Adrenal gland (tissue), 5 donors: Measurements from ENCODE around the gene ASF1A.

Source experiments
- POLR2A ChIP-seq, 2 donors: fragments of 450-650 bp; IDR thresholded peaks; one replicate each; pipeline ENCODE4 v1.6.1; 2017; ENCODE audit warnings: antibody characterized with exemption in 2 of 2, mild to moderate bottlenecking in 2 of 2, moderate library complexity in 1 of 2
- TF ChIP-seq, protein P1 (sequence below), 6 experiments: fragments of 450-650 bp in 4 of 6; fragments of 200-600 bp in 2 of 6; sonication (generic) in 1 of 6; IDR thresholded peaks; 1 replicate in 5 of 6; 2 replicates in 1 of 6; pipeline versions ENCODE4 v1.5.1 to v1.8.0; 2016 to 2021; ENCODE audit warnings: antibody characterized with exemption in 6 of 6, mild to moderate bottlenecking in 2 of 6, moderate library complexity in 1 of 6
- donor health status: DM: no; HTN: no; CAD: no.

GRCh38 chr6:118953391-118953790 is 59.4 kb downstream of the ASF1A start:
- TF ChIP-seq, protein P1, sequence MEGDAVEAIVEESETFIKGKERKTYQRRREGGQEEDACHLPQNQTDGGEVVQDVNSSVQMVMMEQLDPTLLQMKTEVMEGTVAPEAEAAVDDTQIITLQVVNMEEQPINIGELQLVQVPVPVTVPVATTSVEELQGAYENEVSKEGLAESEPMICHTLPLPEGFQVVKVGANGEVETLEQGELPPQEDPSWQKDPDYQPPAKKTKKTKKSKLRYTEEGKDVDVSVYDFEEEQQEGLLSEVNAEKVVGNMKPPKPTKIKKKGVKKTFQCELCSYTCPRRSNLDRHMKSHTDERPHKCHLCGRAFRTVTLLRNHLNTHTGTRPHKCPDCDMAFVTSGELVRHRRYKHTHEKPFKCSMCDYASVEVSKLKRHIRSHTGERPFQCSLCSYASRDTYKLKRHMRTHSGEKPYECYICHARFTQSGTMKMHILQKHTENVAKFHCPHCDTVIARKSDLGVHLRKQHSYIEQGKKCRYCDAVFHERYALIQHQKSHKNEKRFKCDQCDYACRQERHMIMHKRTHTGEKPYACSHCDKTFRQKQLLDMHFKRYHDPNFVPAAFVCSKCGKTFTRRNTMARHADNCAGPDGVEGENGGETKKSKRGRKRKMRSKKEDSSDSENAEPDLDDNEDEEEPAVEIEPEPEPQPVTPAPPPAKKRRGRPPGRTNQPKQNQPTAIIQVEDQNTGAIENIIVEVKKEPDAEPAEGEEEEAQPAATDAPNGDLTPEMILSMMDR (IDR thresholded peaks at IDR 0.05) = no peak
- TF ChIP-seq POLR2A (IDR thresholded peaks at IDR 0.05) = no peak
